GM23248 (cell line): ENCODE results near the gene SLC25A1.

Experiments used
- EZH2 ChIP-seq: fragments of 200-600 bp; sonication (generic); IDR thresholded peaks from 2 replicates; pipeline ENCODE4 v1.6.1; 2018; ENCODE audit warnings: antibody characterized with exemption, mild to moderate bottlenecking; ENCODE audit not compliant: insufficient read depth, poor library complexity, severe bottlenecking
- EZH2phosphoT487 ChIP-seq: fragments of 200-600 bp; sonication (generic); IDR thresholded peaks from 2 replicates; pipeline ENCODE4 v1.6.1; 2018; ENCODE audit warnings: antibody characterized with exemption, moderate library complexity, mild to moderate bottlenecking, low read depth; ENCODE audit not compliant: insufficient read depth

DNA sequence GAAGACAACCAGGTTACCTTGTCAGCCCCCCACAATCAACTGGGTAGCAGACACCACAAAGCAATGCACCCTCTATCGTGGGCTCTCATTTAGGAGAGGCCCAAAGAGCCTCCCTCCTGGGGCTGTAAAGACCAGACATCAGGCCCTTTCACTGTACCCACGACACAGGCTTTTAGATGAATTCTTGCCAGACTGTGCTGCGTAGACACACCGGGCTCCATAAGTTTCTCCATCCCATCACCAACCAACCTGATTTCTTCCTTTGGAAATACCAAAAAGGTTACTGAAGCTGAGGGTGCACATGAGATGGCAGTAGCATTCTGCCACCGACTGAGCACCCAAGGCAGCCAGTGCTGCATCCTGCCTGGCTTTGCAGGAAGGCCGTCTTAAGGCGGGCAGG is 46.4 kb upstream of the SLC25A1 start:
- TF ChIP-seq EZH2, result no peak
- TF ChIP-seq EZH2phosphoT487, result no peak
